ENCODE measurements around the gene PRRT1. TPM values are rescaled to one million over a fixed set of nuclear protein-coding genes. Genes with fewer than 3 reads are reported as not detected.

The PRRT1 gene
- total and polyA plus RNA-seq, 3 experiments from 2014 or later, result 0.35 to 0.72 (median 0.55) TPM

DNA sequence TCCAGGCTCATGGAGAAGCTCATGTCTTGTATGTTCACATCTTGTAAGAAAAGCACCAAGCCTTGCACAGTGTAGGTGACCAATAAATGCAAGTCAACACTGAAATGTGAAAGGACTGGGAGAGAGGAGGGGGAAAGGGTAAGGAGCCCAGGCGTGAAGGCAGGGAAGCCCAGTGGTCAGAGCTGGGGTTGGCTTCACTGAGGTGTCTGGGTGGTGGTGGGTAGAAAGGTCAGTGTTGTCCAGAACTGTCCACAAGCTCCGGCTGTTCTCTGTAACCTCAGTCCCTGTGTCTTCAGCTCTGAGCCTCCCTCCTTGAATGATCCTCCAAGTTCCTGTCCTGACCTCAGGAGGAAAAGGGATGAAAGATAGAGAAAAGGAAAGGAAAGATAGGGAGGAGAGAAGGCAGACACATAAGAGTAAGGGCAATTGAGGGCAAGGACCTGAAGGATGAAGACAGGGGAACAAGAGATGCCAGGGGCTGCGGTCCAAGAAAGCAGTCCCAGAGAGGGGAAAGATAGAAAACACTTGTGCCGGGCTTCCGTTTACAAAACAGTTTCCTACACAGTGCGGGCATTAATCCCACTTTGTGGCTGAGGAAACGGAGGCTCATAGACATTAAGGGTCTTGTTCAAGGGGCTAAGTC, 40.2 kb downstream of the PRRT1 start:
- Histone ChIP-seq H3K4me1 (ENCODE audit: insufficient read depth, low read length) (peaks cover 14% of the 10 kb centered on the region), H3K36me3 (ENCODE audit: insufficient read depth, low read length) (peaks cover 9% of the 10 kb centered on the region), H3K4me3 (ENCODE audit: low read length) (no peak overlapping the region), H3K27ac (ENCODE audit: low read depth, low read length) (no peak overlapping the region), H3K27me3 (ENCODE audit: insufficient read depth, low read length, poor library complexity, severe bottlenecking) (no peaks in the 10 kb centered on the region), H3K9me3 (ENCODE audit: low read length) (no peaks in the 10 kb centered on the region)
- peak overlapping the region in 6 of 8 donors; percentile 43 to 70 (median 62) for H3K27ac Mint-ChIP-seq
- CTCF ChIA-PET, result no interaction called here
- peaks cover 17 to 27% (median 18%) of the 10 kb centered on the region in 3 donors for H3K4me1 Mint-ChIP-seq
- no peak overlapping the region for H3K4me3 Mint-ChIP-seq
- DNase-seq, result no peak
- peaks cover 5 to 19% of the 10 kb centered on the region in 2 donors for H3K27me3 Mint-ChIP-seq
- no peaks in the 10 kb centered on the region for H3K9me3 Mint-ChIP-seq
- H3K36me3 Mint-ChIP-seq, result peaks cover 0 to 29% (median 4%) of the 10 kb centered on the region in 3 donors
- POLR2A ChIA-PET, result interaction anchor here (0.9 kb wide), 1 partner anchor 16 kb away, joined by 3 read pairs; the partner anchor contains the start of gene ATF6B

DNA sequence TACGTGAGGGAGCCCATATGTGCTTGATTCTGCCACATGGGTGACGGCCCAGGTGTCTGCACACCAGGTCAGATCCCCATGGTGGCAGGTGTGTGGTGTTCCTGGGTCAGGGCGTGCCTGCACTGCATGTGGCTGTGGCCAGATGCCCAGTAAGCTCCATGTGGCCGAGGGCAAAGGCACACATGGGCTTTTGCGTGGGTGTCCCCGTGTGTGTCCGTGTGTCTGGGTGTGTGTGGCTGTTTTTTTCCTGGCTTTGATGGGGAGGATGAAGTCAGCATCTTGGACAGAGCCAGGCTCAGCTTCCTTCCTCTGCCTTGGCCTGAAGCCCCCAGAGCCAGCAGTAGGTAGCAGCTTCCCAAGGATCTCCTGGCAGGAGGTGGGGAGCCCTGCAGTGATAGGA, 41.1 kb downstream of the PRRT1 start:
- Histone ChIP-seq H3K27me3 (ENCODE audit: insufficient read depth, low read length, poor library complexity, severe bottlenecking) (peaks cover 3% of the 10 kb centered on the region), H3K4me1 (ENCODE audit: insufficient read depth, low read length) (peaks cover 14% of the 10 kb centered on the region), H3K4me3 (ENCODE audit: low read length) (no peak overlapping the region), H3K9me3 (ENCODE audit: low read length) (no peaks in the 10 kb centered on the region), H3K36me3 (ENCODE audit: insufficient read depth, low read length) (peaks cover under 1% of the 10 kb centered on the region), H3K27ac (ENCODE audit: low read depth, low read length) (no peak overlapping the region)
- Mint-ChIP-seq H3K4me1 (peaks cover 17 to 27% (median 18%) of the 10 kb centered on the region in 3 donors), H3K27ac (no peak overlapping the region), H3K27me3 (peaks cover 9 to 26% of the 10 kb centered on the region in 2 donors), H3K4me3 (peak overlapping the region in 1 of 7 donors; percentile 54), H3K36me3 (peaks cover 0 to 20% (median 4%) of the 10 kb centered on the region in 3 donors), H3K9me3 (no peaks in the 10 kb centered on the region)
- POLR2A ChIA-PET, result interaction anchor here (0.9 kb wide), 1 partner anchor 97 kb away, joined by 10 read pairs; no protein-coding TSS in a partner anchor
- no peak for DNase-seq
- CTCF ChIA-PET, result no interaction called here

DNA sequence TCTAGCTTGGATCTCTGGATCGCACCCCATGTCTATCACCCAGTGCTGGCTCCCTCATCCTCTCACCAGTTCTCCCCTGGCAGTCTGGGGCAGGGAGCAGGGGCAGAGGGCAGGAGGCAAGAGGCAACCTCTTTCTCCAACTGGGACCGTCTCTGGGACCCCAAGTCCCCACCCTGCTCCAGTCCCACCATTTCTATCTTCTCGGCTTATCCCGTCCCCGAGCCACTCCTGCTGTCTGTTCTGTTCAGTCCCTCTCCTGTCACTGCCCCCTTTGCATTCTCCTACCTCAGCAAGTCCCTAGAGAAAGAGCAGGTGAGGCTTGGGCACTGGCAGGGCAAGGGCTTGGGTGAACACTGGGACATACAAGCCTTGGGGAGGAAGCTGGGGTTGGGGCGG, 42.0 kb downstream of the PRRT1 start:
- Histone ChIP-seq H3K27me3 (ENCODE audit: insufficient read depth, low read length, poor library complexity, severe bottlenecking) (peaks cover 3% of the 10 kb centered on the region), H3K4me1 (ENCODE audit: insufficient read depth, low read length) (peaks cover 14% of the 10 kb centered on the region), H3K27ac (ENCODE audit: low read depth, low read length) (no peak overlapping the region), H3K4me3 (ENCODE audit: low read length) (no peak overlapping the region), H3K36me3 (ENCODE audit: insufficient read depth, low read length) (no peaks in the 10 kb centered on the region), H3K9me3 (ENCODE audit: low read length) (no peaks in the 10 kb centered on the region)
- H3K4me1 Mint-ChIP-seq, result peaks cover 17 to 27% (median 18%) of the 10 kb centered on the region in 3 donors
- H3K9me3 Mint-ChIP-seq, result no peaks in the 10 kb centered on the region
- CTCF ChIA-PET, result no interaction called here
- no peak overlapping the region for H3K4me3 Mint-ChIP-seq
- POLR2A ChIA-PET, result interaction anchor here (0.9 kb wide), 1 partner anchor 98 kb away, joined by 10 read pairs; no protein-coding TSS in a partner anchor
- no peak for DNase-seq
- H3K27me3 Mint-ChIP-seq, result peaks cover 11 to 32% of the 10 kb centered on the region in 2 donors
- peaks cover 0 to 13% (median 1%) of the 10 kb centered on the region in 3 donors for H3K36me3 Mint-ChIP-seq
- peak overlapping the region in 4 of 8 donors; percentile 36 to 72 (median 50) for H3K27ac Mint-ChIP-seq

DNA sequence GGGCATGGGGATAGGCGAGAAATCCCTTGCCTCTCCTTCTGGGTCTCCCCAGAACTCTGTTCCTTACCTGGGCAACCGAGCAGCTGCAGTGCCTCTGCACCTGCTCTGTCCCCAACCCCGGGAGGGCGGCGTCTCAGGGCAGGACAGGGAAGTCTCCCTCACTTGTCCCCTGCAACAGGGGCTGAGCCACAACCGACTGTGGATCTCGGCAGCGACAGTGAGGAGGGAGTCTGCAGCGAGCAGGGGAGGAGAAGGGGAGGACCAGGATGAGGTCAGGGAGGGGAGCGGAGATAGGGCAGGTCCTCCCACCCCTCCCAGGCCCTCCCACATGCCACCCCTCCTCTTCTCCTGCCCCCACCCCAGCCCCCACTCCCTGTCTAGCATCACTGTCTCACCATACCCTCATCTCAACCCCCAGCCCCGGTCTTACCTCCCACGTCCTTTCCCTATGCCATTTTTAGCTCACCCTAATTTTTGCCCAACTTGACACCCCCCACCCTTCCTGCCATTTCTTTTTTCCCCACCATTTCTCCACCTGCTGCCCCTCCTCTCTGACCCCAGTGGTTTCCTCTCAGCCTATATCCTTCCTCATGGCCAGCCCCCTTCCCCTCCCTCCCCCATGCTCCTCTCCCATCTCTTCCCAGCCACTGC, 42.5 kb downstream of the PRRT1 start, which contains the start of gene TNXB:
Gene TNXB (minus strand): TSS at position 225 of the 651 bp plus-strand sequence. CDS start 11,140 bp downstream, outside the sequence.
- peaks cover 0 to under 1% (median 0%) of the 10 kb centered on the region in 5 donors for H3K9me3 Mint-ChIP-seq
- CTCF ChIA-PET, result no interaction called here
- H3K36me3 Mint-ChIP-seq, result peaks cover 0 to 10% (median 0%) of the 10 kb centered on the region in 3 donors
- no peaks in the 10 kb centered on the region for H3K9me3 ChIP-seq (ENCODE audit: low read length)
- H3K27ac ChIP-seq (ENCODE audit: low read depth, low read length), result no peak within 1 kb of the TSS
- peaks cover 13 to 36% of the 10 kb centered on the region in 2 donors for H3K27me3 Mint-ChIP-seq
- no peak for DNase-seq
- POLR2A ChIA-PET, result no interaction called here
- no peaks in the 10 kb centered on the region for H3K36me3 ChIP-seq (ENCODE audit: insufficient read depth, low read length)
- H3K27ac Mint-ChIP-seq, result peak within 1 kb of the TSS in 6 of 8 donors; percentile 33 to 82 (median 70)
- H3K27me3 ChIP-seq (ENCODE audit: insufficient read depth, low read length, poor library complexity, severe bottlenecking), result peaks cover 3% of the 10 kb centered on the region
- no peak within 1 kb of the TSS for H3K4me3 ChIP-seq (ENCODE audit: low read length)
- H3K4me1 ChIP-seq (ENCODE audit: insufficient read depth, low read length), result peaks cover 14% of the 10 kb centered on the region
- peak within 1 kb of the TSS in 3 of 7 donors; percentile 2 to 46 (median 28) for H3K4me3 Mint-ChIP-seq
- peaks cover 17 to 27% (median 18%) of the 10 kb centered on the region in 3 donors for H3K4me1 Mint-ChIP-seq

DNA sequence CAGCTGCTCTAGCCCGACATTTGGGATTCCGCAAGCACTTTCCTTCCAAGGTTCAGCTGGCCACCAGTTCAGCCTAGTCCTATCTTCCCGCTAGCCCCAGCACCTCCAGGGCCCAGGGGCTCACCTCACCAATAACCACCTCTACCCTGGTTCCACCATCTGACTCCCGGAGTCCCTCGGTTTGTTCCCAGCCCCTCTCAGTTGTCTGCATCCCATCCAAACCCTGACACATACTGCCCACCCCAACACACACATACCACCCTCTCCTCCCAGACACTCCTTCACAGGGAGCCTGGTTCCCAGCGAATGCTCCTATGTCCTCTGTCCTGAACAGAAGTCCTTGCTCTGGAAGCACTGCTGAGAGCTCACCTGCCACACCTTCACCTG, 43.0 kb downstream of the PRRT1 start:
- H3K27ac Mint-ChIP-seq, result peak overlapping the region in 4 of 8 donors; percentile 61 to 82 (median 70)
- Histone ChIP-seq H3K36me3 (ENCODE audit: insufficient read depth, low read length) (no peaks in the 10 kb centered on the region), H3K4me1 (ENCODE audit: insufficient read depth, low read length) (peaks cover 14% of the 10 kb centered on the region), H3K9me3 (ENCODE audit: low read length) (no peaks in the 10 kb centered on the region), H3K27ac (ENCODE audit: low read depth, low read length) (no peak overlapping the region), H3K27me3 (ENCODE audit: insufficient read depth, low read length, poor library complexity, severe bottlenecking) (peaks cover 3% of the 10 kb centered on the region), H3K4me3 (ENCODE audit: low read length) (no peak overlapping the region)
- H3K4me1 Mint-ChIP-seq, result peaks cover 17 to 27% (median 18%) of the 10 kb centered on the region in 3 donors
- H3K9me3 Mint-ChIP-seq, result peaks cover 0 to 2% (median 0%) of the 10 kb centered on the region in 5 donors
- ChIA-PET POLR2A (no interaction called here), CTCF (no interaction called here)
- H3K36me3 Mint-ChIP-seq, result peaks cover 0 to 10% (median 0%) of the 10 kb centered on the region in 3 donors
- H3K4me3 Mint-ChIP-seq, result peak overlapping the region in 2 of 7 donors; percentile 2 to 28
- H3K27me3 Mint-ChIP-seq, result peaks cover 15 to 41% of the 10 kb centered on the region in 2 donors
- DNase-seq, result no peak

DNA sequence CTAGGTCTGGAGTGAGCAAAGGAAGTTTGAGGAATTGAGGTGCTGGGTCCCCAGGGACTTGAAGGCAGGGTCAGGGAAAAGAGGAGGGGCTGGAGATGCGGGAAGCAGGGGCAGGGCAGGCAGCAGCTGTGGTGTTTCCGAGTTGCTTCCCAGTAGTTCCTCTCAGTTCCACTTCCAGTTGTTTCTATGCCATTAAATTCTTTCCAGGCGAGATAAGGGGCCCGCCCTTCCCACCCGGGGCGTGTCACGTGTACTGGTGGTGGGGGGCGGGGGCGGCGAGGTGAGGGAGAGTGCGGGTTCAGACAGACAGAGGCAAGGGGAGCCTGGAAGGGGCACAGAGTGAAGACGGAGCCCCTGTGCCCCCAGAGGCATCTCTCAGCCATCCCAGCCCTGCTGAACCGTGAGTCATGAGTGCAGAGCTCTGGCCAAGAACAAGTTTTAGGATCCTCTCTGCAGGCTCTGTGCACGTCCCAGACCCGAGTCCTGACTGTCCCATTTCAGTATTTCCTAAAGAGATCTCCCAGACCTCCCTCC, 43.6 kb downstream of the PRRT1 start:
- Mint-ChIP-seq H3K27me3 (peaks cover 15 to 45% of the 10 kb centered on the region in 2 donors), H3K9me3 (peaks cover 0 to 2% (median 0%) of the 10 kb centered on the region in 5 donors), H3K27ac (peak overlapping the region in 4 of 8 donors; percentile 33 to 82 (median 51)), H3K36me3 (peaks cover 0 to 8% (median 0%) of the 10 kb centered on the region in 3 donors), H3K4me3 (peak overlapping the region in 2 of 7 donors; percentile 16 to 46), H3K4me1 (peaks cover 14 to 27% (median 18%) of the 10 kb centered on the region in 3 donors)
- CTCF ChIA-PET, result no interaction called here
- Histone ChIP-seq H3K4me1 (ENCODE audit: insufficient read depth, low read length) (peaks cover 14% of the 10 kb centered on the region), H3K36me3 (ENCODE audit: insufficient read depth, low read length) (no peaks in the 10 kb centered on the region), H3K9me3 (ENCODE audit: low read length) (no peaks in the 10 kb centered on the region), H3K4me3 (ENCODE audit: low read length) (no peak overlapping the region), H3K27ac (ENCODE audit: low read depth, low read length) (no peak overlapping the region), H3K27me3 (ENCODE audit: insufficient read depth, low read length, poor library complexity, severe bottlenecking) (peaks cover 3% of the 10 kb centered on the region)
- no peak for DNase-seq
- POLR2A ChIA-PET, result no interaction called here

DNA sequence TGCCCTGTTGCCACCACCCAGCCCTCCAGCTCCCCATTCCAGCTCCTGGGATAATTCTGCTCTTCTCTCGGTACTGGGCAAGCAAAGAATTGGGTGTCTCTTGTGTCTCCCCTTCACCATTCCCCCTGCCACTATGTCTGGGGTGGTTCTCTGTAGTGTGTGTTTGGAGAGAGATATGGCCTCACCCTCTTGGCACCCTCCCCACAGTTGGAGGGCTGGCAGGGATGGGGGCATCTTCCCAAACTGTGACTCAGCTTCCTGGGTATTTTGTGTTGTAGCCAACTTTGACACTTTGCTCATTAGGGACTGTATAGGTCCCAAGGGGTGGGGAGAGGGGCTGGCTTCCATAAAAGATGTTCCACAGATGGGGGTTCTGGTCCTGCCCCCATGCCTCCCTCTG, 44.3 kb downstream of the PRRT1 start:
- Mint-ChIP-seq H3K36me3 (peaks cover 0 to 8% (median 0%) of the 10 kb centered on the region in 3 donors), H3K4me3 (peak overlapping the region in 1 of 7 donors; percentile 16), H3K9me3 (peaks cover 0 to 2% (median 0%) of the 10 kb centered on the region in 5 donors), H3K27ac (peak overlapping the region in 1 of 8 donors; percentile 33), H3K27me3 (peaks cover 19 to 49% of the 10 kb centered on the region in 2 donors), H3K4me1 (peaks cover 14 to 27% (median 14%) of the 10 kb centered on the region in 3 donors)
- POLR2A ChIA-PET, result no interaction called here
- CTCF ChIA-PET, result no interaction called here
- H3K4me1 ChIP-seq (ENCODE audit: insufficient read depth, low read length), result peaks cover 14% of the 10 kb centered on the region
- H3K9me3 ChIP-seq (ENCODE audit: low read length), result no peaks in the 10 kb centered on the region
- no peak for DNase-seq
- no peak overlapping the region for H3K4me3 ChIP-seq (ENCODE audit: low read length)
- H3K27me3 ChIP-seq (ENCODE audit: insufficient read depth, low read length, poor library complexity, severe bottlenecking), result peaks cover 3% of the 10 kb centered on the region
- H3K27ac ChIP-seq (ENCODE audit: low read depth, low read length), result no peak overlapping the region
- no peaks in the 10 kb centered on the region for H3K36me3 ChIP-seq (ENCODE audit: insufficient read depth, low read length)

Measured in CD8-positive, alpha-beta memory T cell (primary cell).